ENCODE results near the gene PIK3C2A. TPM values are rescaled to one million over a fixed set of nuclear protein-coding genes. Genes with fewer than 3 reads are reported as not detected.
"Not testable (repeated sequence)": the region's sequence is repeated elsewhere in the genome, so short reads cannot be mapped to it uniquely, and the experiment has no call there.

The PIK3C2A gene
- total and polyA plus RNA-seq, 10 of the 15 experiments (the other 5 are each of a cell fraction or from before 2014, with no cell fraction given), result 1.6 to 20.6 (median 9.1) TPM

GRCh38 chr11:17229481-17230152 lies 21.8 kb upstream of the PIK3C2A start (continued):
- TF ChIP-seq, protein P1, sequence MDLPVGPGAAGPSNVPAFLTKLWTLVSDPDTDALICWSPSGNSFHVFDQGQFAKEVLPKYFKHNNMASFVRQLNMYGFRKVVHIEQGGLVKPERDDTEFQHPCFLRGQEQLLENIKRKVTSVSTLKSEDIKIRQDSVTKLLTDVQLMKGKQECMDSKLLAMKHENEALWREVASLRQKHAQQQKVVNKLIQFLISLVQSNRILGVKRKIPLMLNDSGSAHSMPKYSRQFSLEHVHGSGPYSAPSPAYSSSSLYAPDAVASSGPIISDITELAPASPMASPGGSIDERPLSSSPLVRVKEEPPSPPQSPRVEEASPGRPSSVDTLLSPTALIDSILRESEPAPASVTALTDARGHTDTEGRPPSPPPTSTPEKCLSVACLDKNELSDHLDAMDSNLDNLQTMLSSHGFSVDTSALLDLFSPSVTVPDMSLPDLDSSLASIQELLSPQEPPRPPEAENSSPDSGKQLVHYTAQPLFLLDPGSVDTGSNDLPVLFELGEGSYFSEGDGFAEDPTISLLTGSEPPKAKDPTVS (IDR thresholded peaks at IDR 0.05; ENCODE audit: low read depth, low read length), result no peak
- no peak for TF ChIP-seq MEF2B (IDR thresholded peaks at IDR 0.05; ENCODE audit: partially characterized antibody, poor library complexity, severe bottlenecking)
- TF ChIP-seq ZNF217 (IDR thresholded peaks at IDR 0.05), result no peak
- TF ChIP-seq ZNF622 (IDR thresholded peaks at IDR 0.05), result no peak
- TF ChIP-seq GABPA (IDR thresholded peaks at IDR 0.05; ENCODE audit: low read depth), result no peak
- TF ChIP-seq SREBF1 (IDR thresholded peaks at IDR 0.05; ENCODE audit: low read length), result no peak
- no peak for TF ChIP-seq SIN3A (IDR thresholded peaks at IDR 0.05; ENCODE audit: low read depth, low read length)

DNA sequence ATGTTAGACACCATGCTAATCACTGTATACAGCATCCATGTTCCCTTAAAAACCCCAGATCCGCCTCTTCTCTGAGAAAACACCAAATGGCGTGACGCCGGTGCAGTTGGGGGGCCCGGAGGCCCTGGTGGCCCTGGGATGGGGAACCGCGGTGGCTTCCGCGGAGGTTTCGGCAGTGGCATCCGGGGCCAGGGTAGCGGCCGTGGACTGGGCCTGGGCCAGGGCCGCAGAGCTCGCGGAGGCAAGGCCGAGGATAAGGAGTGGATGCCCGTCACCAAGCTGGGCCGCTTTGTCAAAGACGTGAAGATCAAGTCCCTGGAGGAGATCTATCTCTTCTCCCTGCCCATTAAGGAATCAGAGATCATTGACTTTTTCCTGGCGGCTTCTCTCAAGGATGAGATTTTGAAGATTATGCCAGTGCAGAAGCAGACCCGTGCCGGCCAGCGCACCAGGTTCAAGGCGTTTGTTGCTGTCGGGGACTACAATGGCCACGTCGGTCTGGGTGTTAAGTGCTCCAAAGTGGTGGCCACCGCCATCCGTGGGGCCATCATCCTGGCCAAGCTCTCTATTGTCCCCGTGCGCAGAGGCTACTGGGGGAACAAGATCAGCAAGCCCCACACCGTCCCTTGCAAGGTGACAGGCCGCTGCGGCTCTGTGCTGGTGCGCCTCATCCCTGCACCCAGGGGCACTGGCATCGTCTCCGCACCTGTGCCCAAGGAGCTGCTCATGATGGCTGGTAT lies 20.6 kb upstream of the PIK3C2A start:
- H3K9ac ChIP-seq (ENCODE audit: control insufficient read depth, insufficient read depth, low read length); DNase-seq (ENCODE audit: low read depth, low spot score); BruUV-seq (replicated peaks); H3K36me3 ChIP-seq (ENCODE audit: control insufficient read depth in 2 of 2, insufficient read depth in 2 of 2, low read length in 1 of 2); H3K79me2 ChIP-seq (ENCODE audit: control insufficient read depth, insufficient read depth, low read length); intact Hi-C loops (cut with micrococcal nuclease; ENCODE audit: unreplicated experiment); H2AFZ ChIP-seq (ENCODE audit: control insufficient read depth, low read depth, low read length); SMC1A ChIA-PET (ENCODE audit: uncharacterized antibody, unreplicated experiment); H3K27me3 ChIP-seq (replicated peaks in 1 of 2; ENCODE audit: control insufficient read depth in 2 of 2, insufficient read depth in 2 of 2, low read length in 1 of 2); H3K9me3 ChIP-seq (replicated peaks; ENCODE audit: control insufficient read depth, insufficient read depth, low read length); ATAC-seq; H4K20me1 ChIP-seq (ENCODE audit: control insufficient read depth, insufficient read depth); FAIRE-seq; POLR2A ChIA-PET; H3K27ac ChIP-seq (ENCODE audit: control insufficient read depth, insufficient read depth); H3K4me3 ChIP-seq; H3K4me2 ChIP-seq (ENCODE audit: control insufficient read depth, insufficient read depth): not testable (repeated sequence)
- ChIA-PET RAD21 (ENCODE audit: unreplicated experiment) (interaction anchor here (1.5 kb wide), 1 partner anchor 276 kb away, joined by 4 read pairs; no protein-coding TSS in a partner anchor), CTCF (interaction anchor here (1.6 to 3.0 kb wide), 2 partner anchors 41 to 300 kb away, joined by 4 to 21 read pairs; no protein-coding TSS in a partner anchor)
- 86% methylated on average over 31 of the region's 38 CpGs for WGBS (ENCODE audit: insufficient coverage, insufficient replicate concordance, low lambda C conversion rate, missing lambda C conversion rate)
- in situ Hi-C loops (cut with MboI), result loop anchor here (5.0 kb wide), 1 partner anchor 279 kb away; no protein-coding TSS in a partner anchor
- H3K4me1 ChIP-seq (ENCODE audit: control insufficient read depth, insufficient read depth, low read length), result peaks cover 15% of the 10 kb centered on the region

Measured in GM12878 (cell line).